ENCODE data around the gene HSPA12A.

DNA sequence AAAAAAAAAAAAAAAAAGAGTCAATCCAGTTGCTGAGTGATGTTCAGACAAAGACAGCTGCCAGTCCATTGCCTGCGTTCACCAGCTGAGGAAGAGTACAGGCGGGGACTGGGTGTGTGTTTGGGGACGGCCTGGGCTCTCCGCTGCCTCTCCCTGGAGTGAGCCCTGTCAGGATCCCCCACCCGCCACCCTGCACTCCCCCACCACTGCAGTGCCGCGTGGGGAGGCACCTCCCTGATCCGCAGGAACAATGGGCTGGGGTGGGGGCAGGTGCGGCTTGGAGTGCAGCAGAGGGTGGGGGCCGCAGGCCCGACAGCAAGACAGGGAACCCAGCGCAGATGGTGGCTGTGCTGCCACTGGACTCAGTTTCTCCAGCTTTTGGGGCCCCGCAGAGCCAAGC, 1.4 kb downstream of the HSPA12A start:
- TF ChIP-seq POLR2A (IDR thresholded peaks at IDR 0.05) (no peak), POLR2AphosphoS5 (IDR thresholded peaks at IDR 0.05) (no peak), EP300 (IDR thresholded peaks at IDR 0.05) (no peak)
- TF ChIP-seq, protein P1, sequence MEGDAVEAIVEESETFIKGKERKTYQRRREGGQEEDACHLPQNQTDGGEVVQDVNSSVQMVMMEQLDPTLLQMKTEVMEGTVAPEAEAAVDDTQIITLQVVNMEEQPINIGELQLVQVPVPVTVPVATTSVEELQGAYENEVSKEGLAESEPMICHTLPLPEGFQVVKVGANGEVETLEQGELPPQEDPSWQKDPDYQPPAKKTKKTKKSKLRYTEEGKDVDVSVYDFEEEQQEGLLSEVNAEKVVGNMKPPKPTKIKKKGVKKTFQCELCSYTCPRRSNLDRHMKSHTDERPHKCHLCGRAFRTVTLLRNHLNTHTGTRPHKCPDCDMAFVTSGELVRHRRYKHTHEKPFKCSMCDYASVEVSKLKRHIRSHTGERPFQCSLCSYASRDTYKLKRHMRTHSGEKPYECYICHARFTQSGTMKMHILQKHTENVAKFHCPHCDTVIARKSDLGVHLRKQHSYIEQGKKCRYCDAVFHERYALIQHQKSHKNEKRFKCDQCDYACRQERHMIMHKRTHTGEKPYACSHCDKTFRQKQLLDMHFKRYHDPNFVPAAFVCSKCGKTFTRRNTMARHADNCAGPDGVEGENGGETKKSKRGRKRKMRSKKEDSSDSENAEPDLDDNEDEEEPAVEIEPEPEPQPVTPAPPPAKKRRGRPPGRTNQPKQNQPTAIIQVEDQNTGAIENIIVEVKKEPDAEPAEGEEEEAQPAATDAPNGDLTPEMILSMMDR (IDR thresholded peaks at IDR 0.05), result no peak

All from sigmoid colon (tissue), 4 donors.